GM21825 (cell line): Measurements from ENCODE around the gene MYL10.

Experiments
- ATAC-seq: cut with Tn5 transposase; IDR thresholded peaks from one replicate; pipeline ENCODE4 v1.9.1; 2021; ENCODE audit warnings: mild to moderate bottlenecking, moderate library complexity; ENCODE audit not compliant: unreplicated experiment

Gene MYL10

DNA sequence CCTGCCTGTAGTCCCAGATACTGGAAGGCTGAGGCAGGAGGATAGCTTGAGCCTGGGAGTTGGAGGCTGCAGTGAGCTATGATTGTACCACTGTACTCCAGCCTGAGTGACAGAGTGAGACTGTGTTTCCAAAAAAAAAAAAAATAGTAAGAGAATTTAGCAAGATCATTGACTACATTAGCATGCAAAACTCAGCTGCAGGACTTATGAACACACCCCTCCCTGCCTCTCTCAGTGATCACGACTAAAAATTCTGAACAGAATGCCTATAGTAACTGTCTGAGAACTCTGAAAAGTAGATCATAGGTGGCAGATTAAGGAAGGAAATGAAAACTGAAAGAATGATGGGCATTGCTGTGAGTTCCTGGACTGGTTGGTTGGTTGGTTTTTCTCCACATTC, 50.5 kb downstream of the MYL10 start:
- ATAC-seq, result no peak

DNA sequence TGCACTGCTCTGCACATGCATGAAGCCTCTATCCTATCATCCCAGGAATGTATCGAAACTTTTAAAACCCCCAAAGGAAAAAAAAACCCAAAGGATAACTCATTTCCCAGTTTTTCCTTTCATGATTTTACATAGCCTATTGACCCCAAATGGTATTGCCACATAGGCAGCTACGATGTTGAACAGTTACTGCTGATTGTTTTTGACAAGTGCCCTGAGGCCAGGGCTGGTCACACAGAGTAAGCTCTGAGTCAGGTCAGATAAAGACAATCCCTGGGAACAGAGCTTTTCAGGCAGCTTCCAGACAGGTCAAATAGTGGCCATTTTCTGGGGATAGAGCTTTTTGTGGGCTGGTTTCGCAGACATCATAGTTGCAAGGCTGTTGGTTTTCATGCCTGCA, 52.1 kb downstream of the MYL10 start:
- no peak for ATAC-seq

DNA sequence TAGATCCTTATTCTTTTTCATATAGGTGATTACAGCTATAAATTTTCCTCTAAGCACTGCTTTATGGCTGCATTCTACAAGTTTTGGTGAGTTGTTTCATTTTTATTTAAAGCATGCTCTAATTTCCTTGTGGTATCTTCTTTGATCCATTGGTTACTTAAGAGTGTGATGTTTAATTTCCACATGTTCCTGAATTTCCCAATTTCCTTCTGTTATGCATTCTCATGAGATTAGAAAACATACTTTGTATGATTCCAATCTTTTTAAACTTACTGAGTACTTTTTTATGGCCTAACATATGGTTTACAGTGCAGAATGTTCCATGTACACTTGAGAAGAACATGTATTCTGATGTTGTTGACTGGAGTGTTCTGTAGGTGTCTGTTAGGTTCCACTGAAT, 53.4 kb downstream of the MYL10 start:
- ATAC-seq, result no peak

DNA sequence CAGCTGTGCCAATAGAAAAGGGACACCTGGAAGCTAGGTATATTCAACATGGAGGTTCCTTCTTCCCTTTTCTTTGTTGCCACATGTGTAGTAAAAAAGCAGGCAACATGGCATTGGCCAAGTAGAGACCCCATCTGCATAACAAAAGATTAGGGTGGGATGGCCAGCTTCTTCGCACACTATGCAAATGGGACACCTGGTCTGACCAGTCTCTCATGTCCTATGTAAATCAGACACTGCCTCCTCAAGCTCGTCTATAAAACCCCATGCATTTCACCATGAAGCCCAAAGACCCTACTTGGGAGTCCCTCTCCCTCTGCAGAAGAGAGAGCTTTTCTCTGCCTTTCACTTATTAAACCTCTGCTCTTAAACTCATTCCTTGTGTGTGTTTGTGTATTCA, 53.9 kb downstream of the MYL10 start:
- no peak for ATAC-seq

DNA sequence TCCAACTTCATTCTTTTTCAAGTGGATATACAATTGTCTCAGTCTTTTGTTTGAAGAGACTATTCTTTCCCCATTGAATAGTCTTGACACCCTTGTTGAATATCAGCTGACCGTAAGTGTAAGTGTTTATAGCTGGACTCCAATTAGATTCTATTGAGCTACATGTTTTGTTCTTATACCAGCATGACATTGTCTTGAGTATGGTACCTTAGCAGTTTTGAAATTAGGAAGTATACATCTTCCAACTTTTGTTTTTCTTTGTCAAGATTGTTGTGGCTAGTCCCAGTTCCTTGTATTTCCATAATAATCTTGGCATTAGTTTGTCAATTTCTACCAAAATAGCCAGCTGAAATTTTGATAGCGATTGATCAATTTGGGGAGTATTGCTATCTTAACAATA, 56.9 kb downstream of the MYL10 start:
- ATAC-seq, result no peak

DNA sequence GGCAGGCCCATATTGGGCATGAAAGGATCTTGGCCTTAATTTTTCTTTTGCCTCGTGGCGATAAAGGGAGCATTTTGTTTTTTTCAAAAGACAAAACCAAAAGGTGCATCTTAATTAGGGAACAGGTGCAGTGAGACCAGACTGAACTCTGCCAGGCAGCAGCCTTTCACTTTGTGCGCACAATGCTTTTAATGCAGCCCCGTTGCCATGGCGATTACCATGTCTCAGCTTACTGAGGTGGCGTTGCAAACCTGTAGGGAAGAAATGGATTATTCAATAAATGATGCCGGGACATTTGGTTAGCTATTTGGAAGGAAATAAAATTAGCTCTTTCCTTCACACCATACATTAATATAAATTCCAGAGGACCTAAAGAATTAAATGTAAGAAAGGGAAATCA, 61.9 kb downstream of the MYL10 start:
- no peak for ATAC-seq

DNA sequence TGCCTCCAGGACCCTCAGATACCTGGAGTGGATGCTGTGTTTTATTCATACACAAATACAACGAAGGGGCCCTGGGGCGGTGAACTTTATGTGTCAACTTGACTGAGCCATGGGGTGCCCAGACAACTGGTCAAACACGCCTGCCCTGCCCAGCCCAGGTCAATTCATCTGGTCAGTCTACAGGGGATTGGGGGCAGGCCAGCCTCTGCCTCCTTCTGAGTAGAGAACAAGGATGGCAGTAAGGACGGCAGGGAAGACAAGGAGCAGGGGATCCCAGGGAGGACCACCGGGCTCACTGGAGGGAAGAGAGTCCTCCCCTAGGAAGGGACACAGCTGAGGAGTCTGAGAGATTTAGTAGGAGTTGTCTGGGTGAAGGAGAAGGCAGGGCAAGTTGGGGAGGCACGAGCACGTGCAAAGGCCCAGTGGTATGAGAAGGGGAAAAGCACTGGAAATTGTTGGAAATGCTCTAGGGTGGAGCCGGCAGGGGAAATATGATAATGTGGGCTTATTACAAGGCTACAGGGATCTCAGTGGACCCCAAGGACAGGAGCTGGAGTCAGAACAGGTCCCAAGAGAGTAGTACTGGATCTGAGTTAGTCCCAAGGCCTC, 63.4 kb downstream of the MYL10 start:
- no peak for ATAC-seq

DNA sequence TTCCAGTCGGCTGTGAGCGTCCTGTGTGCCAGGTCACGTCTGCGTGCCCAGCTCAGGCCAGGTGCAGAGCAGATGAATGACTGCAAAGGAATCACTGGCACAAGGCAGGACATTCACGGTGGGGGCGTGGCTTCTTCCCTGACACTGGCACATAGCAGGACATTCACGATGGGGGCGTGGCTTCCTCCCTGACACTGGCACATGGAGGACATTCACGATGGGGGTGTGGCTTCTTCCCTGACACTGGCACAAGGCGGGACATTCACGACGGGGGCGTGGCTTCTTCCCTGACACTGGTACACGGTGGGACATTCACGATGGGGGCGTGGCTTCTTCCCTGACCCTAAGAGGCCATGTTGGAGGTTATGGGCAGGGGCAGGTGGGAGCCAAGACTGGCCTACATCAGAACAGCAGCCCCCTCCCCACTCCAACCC, 64.3 kb downstream of the MYL10 start:
- no peak for ATAC-seq

DNA sequence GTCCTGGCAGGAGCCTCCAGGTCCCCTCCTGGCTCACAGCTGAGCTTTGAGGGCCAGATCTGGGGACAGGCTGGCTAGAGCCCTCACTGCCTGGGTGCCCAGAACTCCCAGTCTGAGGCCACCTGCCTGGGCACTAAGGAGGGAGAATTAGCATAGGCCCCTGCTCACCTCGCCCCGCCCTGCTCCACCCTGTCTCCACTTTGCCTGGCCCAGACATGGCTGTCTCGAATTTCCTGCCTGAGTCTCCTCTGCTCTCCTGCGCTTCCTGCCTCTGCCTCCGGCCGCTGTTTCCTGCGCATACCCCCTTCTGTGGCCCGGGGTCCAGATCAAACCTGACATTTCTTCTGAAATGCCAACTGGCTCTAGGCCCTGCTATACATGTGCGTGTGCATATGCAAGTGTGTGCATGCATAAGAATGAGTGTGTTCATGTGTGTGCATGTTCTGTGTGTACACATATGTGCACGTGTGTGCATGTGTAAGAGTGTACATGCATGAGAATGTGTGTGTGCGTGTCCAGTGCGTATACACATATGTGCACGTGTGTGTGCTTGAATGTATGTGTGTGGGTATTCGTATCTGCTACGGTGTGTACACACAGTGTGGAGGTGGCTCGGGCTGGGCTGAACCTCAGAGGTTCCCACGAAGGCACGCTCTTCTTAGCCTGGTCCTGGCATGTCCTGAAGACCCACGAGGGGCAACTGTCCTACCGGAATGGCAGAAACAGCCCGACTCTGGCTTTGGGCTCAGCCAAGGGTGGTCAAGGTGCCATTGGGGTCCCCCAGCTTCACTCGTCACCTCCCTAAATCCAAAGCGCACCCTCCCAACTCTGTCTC, 64.9 kb downstream of the MYL10 start:
- no peak for ATAC-seq
